Liver (tissue), 9 donors: ENCODE data around the gene CYTL1. TPM values are rescaled to one million over a fixed set of nuclear protein-coding genes. Genes with fewer than 3 reads are reported as not detected.
"Not testable (repeated sequence)": the region's sequence is repeated elsewhere in the genome, so short reads cannot be mapped to it uniquely, and the experiment has no call there.

ENCODE experiments used
- DNase-seq: peaks from one replicate; pipeline ENCODE4 v3.0.0-alpha.2; 2017; ENCODE audit warnings: low spot score
- H3K27ac ChIP-seq, 2 donors: one replicate each; pipeline ENCODE4 v1.7.0; 2013; ENCODE audit warnings: inconsistent platforms in 2 of 2, low read length in 2 of 2, control low read depth in 1 of 2, low read depth in 1 of 2, mild to moderate bottlenecking in 1 of 2
- H3K27me3 ChIP-seq, 4 donors: one replicate each; pipeline versions ENCODE4 v1.6.1 to v1.7.0; 2013; ENCODE audit warnings: low read length in 3 of 4, inconsistent platforms in 1 of 4, mild to moderate bottlenecking in 1 of 4, moderate library complexity in 1 of 4; ENCODE audit not compliant: control insufficient read depth in 4 of 4, insufficient read depth in 4 of 4
- H3K36me3 ChIP-seq, 4 donors: one replicate each; pipeline versions ENCODE4 v1.6.1 to v1.7.0; 2013; ENCODE audit warnings: low read length in 3 of 4, mild to moderate bottlenecking in 3 of 4, low read depth in 1 of 4, moderate library complexity in 1 of 4; ENCODE audit not compliant: control insufficient read depth in 4 of 4, insufficient read depth in 3 of 4
- H3K4me1 ChIP-seq, 4 donors: one replicate each; pipeline versions ENCODE4 v1.6.1 to v1.7.0; 2013; ENCODE audit warnings: low read length in 3 of 4, mild to moderate bottlenecking in 3 of 4, moderate library complexity in 1 of 4; ENCODE audit not compliant: control insufficient read depth in 4 of 4, insufficient read depth in 4 of 4
- H3K4me3 ChIP-seq, 3 donors: one replicate each; pipeline versions ENCODE4 v1.6.1 to v1.7.0; 2013; ENCODE audit warnings: low read length in 3 of 3, control low read depth in 1 of 3, low read depth in 1 of 3, mild to moderate bottlenecking in 1 of 3
- H3K9ac ChIP-seq, 2 donors: one replicate each; pipeline ENCODE4 v1.7.0; 2013; ENCODE audit warnings: low read length in 2 of 2, mild to moderate bottlenecking in 2 of 2, moderate library complexity in 2 of 2, control low read depth in 1 of 2, low read depth in 1 of 2
- H3K9me3 ChIP-seq, 4 donors: one replicate each; pipeline versions ENCODE4 v1.6.1 to v1.7.0; 2013; ENCODE audit warnings: low read length in 3 of 4; ENCODE audit not compliant: control insufficient read depth in 4 of 4
- FOXA1 ChIP-seq: IDR thresholded peaks from 2 replicates; pipeline ENCODE4 v1.6.1; 2016; ENCODE audit warnings: antibody characterized with exemption
- FOXA2 ChIP-seq: IDR thresholded peaks from 2 replicates; pipeline ENCODE4 v1.6.1; 2016; ENCODE audit warnings: antibody characterized with exemption
- GABPA ChIP-seq, 2 donors: IDR thresholded peaks in 1 of 2; conservative IDR thresholded peaks in 1 of 2; 2 replicates each; pipeline ENCODE4 v1.6.1; 2016; ENCODE audit warnings: antibody characterized with exemption in 2 of 2, mild to moderate bottlenecking in 1 of 2, moderate library complexity in 1 of 2
- HNF4A ChIP-seq, 2 donors: conservative IDR thresholded peaks; 2 replicates each; pipeline ENCODE4 v1.6.1; 2016; ENCODE audit warnings: antibody characterized with exemption in 2 of 2, mild to moderate bottlenecking in 2 of 2
- HNF4G ChIP-seq: IDR thresholded peaks from 2 replicates; pipeline ENCODE4 v1.6.1; 2016; ENCODE audit warnings: antibody characterized with exemption
- JUND ChIP-seq, 2 donors: IDR thresholded peaks; 2 replicates each; pipeline ENCODE4 v1.6.1; 2016; ENCODE audit warnings: antibody characterized with exemption in 2 of 2
- NR2F2 ChIP-seq: IDR thresholded peaks from 2 replicates; pipeline ENCODE4 v1.6.1; 2016; ENCODE audit warnings: antibody characterized with exemption
- RAD21 ChIP-seq, 2 donors: IDR thresholded peaks; 2 replicates each; pipeline ENCODE4 v1.6.1; 2016; ENCODE audit warnings: antibody characterized with exemption in 2 of 2, mild to moderate bottlenecking in 2 of 2
- RXRA ChIP-seq, 2 donors: IDR thresholded peaks; 2 replicates each; pipeline ENCODE4 v1.6.1; 2017 to 2018; ENCODE audit warnings: antibody characterized with exemption in 2 of 2, mild to moderate bottlenecking in 1 of 2
- SP1 ChIP-seq: IDR thresholded peaks from 2 replicates; pipeline ENCODE4 v1.6.1; 2018; ENCODE audit warnings: antibody characterized with exemption, mild to moderate bottlenecking
- TAF1 ChIP-seq: conservative IDR thresholded peaks from 2 replicates; pipeline ENCODE4 v1.6.1; 2016; ENCODE audit warnings: antibody characterized with exemption, mild to moderate bottlenecking
- YY1 ChIP-seq: IDR thresholded peaks from 2 replicates; pipeline ENCODE4 v1.6.1; 2016; ENCODE audit warnings: antibody characterized with exemption, mild to moderate bottlenecking
- WGBS: extraction: QIAGEN DNeasy Blood & Tissue Kit; methylation state at CpG from one replicate; pipeline ENCODE4 v1.1.7; 2013; 5-methylcytosine and 5-hydroxymethylcytosine counted together
- polyA plus RNA-seq, 2 donors: library from polyadenylated mRNA; stranded (reverse) in 1 of 2; unstranded in 1 of 2; fragments of 200-250 nt in 1 of 2; fragments of >200 nt in 1 of 2; fragmentation: Nextera tagmentation in 1 of 2; extraction: Ambion mirVana in 1 of 2; gene quantifications; one replicate each; pipeline versions ENCODE4 v1.2.1 to v1.2.3, GENCODE V29; 2013 to 2015
- total RNA-seq, 2 donors: library from RNA; depleted of rRNA; stranded (reverse); fragments of >200 nt; gene quantifications; one replicate each; pipeline ENCODE4 v1.2.3, GENCODE V29; 2014
- TF ChIP-seq, protein P1 (sequence below): IDR thresholded peaks from 2 replicates; pipeline ENCODE4 v1.6.1; 2016; ENCODE audit warnings: antibody characterized with exemption, mild to moderate bottlenecking
- TF ChIP-seq, protein P2 (sequence below): IDR thresholded peaks from 2 replicates; pipeline ENCODE4 v1.6.1; 2016; ENCODE audit warnings: antibody characterized with exemption
- TF ChIP-seq, protein P3 (sequence below): IDR thresholded peaks from 2 replicates; pipeline ENCODE4 v1.6.1; 2016; ENCODE audit warnings: antibody characterized with exemption
- TF ChIP-seq, protein P4 (sequence below): fragments of 150-350 bp; IDR thresholded peaks from 2 replicates; pipeline ENCODE4 v1.5.1; 2017; ENCODE audit warnings: improper control_type of control experiment, low read depth, low read length; ENCODE audit not compliant: missing input control
- TF ChIP-seq, protein P5 (sequence below): IDR thresholded peaks from 2 replicates; pipeline ENCODE4 v1.6.1; 2016; ENCODE audit warnings: antibody characterized with exemption
- donor health status: healthy.
- donor health status: healthy.
- donor health status: healthy.
- donor health status: healthy.
- donor health status: healthy.

The CYTL1 gene
- total and polyA plus RNA-seq, 4 donors = 0.13 to 4.6 TPM; not detected in 2

DNA sequence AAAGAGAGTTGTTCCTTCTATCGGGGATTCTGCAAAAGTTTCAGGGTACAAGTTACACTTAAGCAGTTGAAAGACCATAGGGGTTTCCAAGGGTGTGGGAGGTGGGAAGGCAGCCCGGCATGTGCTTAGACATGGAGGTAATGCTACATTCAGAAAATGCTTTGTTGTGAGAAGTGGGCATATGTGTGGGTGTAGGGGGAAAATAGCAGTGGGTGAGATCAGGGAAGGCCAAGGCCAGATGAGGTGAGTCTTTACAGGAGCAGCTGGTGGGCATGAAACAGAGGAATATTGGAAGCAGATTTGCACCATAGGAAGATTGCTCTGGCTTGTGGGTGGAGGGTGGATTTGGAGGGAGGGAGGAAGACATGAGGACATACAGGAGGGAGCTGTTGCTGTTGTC lies 8.3 kb downstream of the CYTL1 start (continued):
- TF ChIP-seq, protein P1, sequence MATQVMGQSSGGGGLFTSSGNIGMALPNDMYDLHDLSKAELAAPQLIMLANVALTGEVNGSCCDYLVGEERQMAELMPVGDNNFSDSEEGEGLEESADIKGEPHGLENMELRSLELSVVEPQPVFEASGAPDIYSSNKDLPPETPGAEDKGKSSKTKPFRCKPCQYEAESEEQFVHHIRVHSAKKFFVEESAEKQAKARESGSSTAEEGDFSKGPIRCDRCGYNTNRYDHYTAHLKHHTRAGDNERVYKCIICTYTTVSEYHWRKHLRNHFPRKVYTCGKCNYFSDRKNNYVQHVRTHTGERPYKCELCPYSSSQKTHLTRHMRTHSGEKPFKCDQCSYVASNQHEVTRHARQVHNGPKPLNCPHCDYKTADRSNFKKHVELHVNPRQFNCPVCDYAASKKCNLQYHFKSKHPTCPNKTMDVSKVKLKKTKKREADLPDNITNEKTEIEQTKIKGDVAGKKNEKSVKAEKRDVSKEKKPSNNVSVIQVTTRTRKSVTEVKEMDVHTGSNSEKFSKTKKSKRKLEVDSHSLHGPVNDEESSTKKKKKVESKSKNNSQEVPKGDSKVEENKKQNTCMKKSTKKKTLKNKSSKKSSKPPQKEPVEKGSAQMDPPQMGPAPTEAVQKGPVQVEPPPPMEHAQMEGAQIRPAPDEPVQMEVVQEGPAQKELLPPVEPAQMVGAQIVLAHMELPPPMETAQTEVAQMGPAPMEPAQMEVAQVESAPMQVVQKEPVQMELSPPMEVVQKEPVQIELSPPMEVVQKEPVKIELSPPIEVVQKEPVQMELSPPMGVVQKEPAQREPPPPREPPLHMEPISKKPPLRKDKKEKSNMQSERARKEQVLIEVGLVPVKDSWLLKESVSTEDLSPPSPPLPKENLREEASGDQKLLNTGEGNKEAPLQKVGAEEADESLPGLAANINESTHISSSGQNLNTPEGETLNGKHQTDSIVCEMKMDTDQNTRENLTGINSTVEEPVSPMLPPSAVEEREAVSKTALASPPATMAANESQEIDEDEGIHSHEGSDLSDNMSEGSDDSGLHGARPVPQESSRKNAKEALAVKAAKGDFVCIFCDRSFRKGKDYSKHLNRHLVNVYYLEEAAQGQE = no peak
- TF ChIP-seq FOXA2 = no peak
- TF ChIP-seq HNF4A (conservative IDR thresholded peaks at IDR 0.05) = no peak
- no peak for TF ChIP-seq FOXA1
- TF ChIP-seq HNF4G = no peak
- no peak for TF ChIP-seq YY1
- TF ChIP-seq, protein P2, sequence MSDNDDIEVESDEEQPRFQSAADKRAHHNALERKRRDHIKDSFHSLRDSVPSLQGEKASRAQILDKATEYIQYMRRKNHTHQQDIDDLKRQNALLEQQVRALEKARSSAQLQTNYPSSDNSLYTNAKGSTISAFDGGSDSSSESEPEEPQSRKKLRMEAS = no peak
- no peak for TF ChIP-seq RAD21 (IDR thresholded peaks at IDR 0.05)

DNA sequence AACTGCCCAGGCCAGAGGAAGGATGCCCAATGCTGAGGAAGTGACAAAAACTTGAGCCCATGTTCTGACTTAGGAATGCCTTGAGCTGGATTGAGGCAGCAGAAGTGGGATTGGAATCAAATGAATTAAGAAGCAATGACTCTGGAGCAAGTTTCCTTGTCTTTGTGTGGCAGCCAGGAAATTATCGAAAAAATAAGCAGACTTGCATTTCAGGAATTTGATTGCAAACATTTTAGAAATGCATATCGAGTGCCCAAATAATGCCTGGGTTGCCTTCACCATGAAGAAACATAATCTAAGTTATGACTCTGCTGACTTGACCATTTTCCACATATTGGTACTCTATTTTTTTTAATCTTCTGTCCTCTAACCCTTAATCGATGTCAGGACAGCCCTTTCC lies 9.5 kb downstream of the CYTL1 start:
- DNase-seq = no peak
- H3K27me3 ChIP-seq = peaks cover 0 to 15% (median 0%) of the 10 kb centered on the region in 4 donors
- H3K36me3 ChIP-seq = no peaks in the 10 kb centered on the region
- WGBS = 84% methylated on average over 3 of the region's 3 CpGs
- no peaks in the 10 kb centered on the region for H3K9me3 ChIP-seq
- TF ChIP-seq, protein P3, sequence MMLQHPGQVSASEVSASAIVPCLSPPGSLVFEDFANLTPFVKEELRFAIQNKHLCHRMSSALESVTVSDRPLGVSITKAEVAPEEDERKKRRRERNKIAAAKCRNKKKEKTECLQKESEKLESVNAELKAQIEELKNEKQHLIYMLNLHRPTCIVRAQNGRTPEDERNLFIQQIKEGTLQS = no peak
- TF ChIP-seq RXRA (IDR thresholded peaks at IDR 0.05) = no peak
- TF ChIP-seq, protein P2 = no peak
- TF ChIP-seq JUND (IDR thresholded peaks at IDR 0.05) = no peak
- TF ChIP-seq TAF1 = no peak
- TF ChIP-seq HNF4G = no peak
- TF ChIP-seq, protein P4, sequence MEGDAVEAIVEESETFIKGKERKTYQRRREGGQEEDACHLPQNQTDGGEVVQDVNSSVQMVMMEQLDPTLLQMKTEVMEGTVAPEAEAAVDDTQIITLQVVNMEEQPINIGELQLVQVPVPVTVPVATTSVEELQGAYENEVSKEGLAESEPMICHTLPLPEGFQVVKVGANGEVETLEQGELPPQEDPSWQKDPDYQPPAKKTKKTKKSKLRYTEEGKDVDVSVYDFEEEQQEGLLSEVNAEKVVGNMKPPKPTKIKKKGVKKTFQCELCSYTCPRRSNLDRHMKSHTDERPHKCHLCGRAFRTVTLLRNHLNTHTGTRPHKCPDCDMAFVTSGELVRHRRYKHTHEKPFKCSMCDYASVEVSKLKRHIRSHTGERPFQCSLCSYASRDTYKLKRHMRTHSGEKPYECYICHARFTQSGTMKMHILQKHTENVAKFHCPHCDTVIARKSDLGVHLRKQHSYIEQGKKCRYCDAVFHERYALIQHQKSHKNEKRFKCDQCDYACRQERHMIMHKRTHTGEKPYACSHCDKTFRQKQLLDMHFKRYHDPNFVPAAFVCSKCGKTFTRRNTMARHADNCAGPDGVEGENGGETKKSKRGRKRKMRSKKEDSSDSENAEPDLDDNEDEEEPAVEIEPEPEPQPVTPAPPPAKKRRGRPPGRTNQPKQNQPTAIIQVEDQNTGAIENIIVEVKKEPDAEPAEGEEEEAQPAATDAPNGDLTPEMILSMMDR = no peak
- TF ChIP-seq RAD21 (IDR thresholded peaks at IDR 0.05) = no peak
- TF ChIP-seq FOXA2 = no peak
- no peak for TF ChIP-seq YY1
- no peak for TF ChIP-seq SP1
- no peak for TF ChIP-seq GABPA (IDR thresholded peaks at IDR 0.05 in 1 of 2, conservative IDR thresholded peaks at IDR 0.05 in 1 of 2)
- TF ChIP-seq, protein P5, sequence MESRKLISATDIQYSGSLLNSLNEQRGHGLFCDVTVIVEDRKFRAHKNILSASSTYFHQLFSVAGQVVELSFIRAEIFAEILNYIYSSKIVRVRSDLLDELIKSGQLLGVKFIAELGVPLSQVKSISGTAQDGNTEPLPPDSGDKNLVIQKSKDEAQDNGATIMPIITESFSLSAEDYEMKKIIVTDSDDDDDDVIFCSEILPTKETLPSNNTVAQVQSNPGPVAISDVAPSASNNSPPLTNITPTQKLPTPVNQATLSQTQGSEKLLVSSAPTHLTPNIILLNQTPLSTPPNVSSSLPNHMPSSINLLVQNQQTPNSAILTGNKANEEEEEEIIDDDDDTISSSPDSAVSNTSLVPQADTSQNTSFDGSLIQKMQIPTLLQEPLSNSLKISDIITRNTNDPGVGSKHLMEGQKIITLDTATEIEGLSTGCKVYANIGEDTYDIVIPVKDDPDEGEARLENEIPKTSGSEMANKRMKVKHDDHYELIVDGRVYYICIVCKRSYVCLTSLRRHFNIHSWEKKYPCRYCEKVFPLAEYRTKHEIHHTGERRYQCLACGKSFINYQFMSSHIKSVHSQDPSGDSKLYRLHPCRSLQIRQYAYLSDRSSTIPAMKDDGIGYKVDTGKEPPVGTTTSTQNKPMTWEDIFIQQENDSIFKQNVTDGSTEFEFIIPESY = no peak
- TF ChIP-seq, protein P1 = no peak
- TF ChIP-seq NR2F2 = no peak
- no peaks in the 10 kb centered on the region for H3K4me1 ChIP-seq
- H3K9ac ChIP-seq = no peak overlapping the region
- no peak overlapping the region for H3K27ac ChIP-seq
- no peak overlapping the region for H3K4me3 ChIP-seq

DNA sequence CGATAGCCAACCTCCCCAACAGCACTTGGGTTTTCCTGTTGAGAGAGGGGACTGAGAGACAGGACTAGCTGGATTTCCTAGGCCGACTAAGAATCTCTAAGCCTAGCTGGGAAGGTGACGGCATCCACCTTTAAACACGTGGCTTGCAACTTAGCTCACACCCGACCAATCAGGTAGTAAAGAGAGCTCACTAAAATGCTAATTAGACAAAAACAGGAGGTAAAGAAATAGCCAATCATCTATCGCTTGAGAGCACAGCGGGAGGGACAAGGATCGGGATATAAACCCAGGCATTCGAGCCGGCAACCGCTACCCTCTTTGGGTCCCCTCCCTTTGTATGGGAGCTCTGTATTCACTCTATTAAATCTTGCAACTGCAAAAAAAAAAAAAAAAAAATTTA lies 12.3 kb downstream of the CYTL1 start:
- not testable (repeated sequence) for H3K9ac ChIP-seq, DNase-seq, H3K27ac ChIP-seq, H3K4me1 ChIP-seq, H3K4me3 ChIP-seq, H3K36me3 ChIP-seq, H3K9me3 ChIP-seq
- H3K27me3 ChIP-seq = peaks cover 0 to 18% (median 0%) of the 10 kb centered on the region in 4 donors
- 73% methylated on average over 11 of the region's 11 CpGs for WGBS
